Esophagus squamous epithelium (tissue), 5 donors: Measurements from ENCODE around the gene VPS16. TPM values are rescaled to one million over a fixed set of nuclear protein-coding genes. Genes with fewer than 3 reads are reported as not detected.

Experiments
- DNase-seq: peaks from one replicate; lab custom pipeline; 2025; lab: John Stamatoyannopoulos, UW
- H3K27ac ChIP-seq, 4 donors: fragments of 200-600 bp; sonication (generic); one replicate each; pipeline ENCODE4 v1.5.1; 2016 to 2019; ENCODE audit warnings: mild to moderate bottlenecking in 1 of 4
- H3K27me3 ChIP-seq, 4 donors: fragments of 200-600 bp; sonication (generic); 1 replicate in 3 of 4; 2 replicates in 1 of 4; pipeline versions ENCODE4 v1.5.1 to v1.6.0; 2017 to 2021; ENCODE audit warnings: antibody characterized with exemption in 1 of 4
- H3K36me3 ChIP-seq, 3 donors: fragments of 200-600 bp; sonication (generic); one replicate each; pipeline ENCODE4 v1.5.1; 2016 to 2019
- H3K4me1 ChIP-seq, 3 donors: fragments of 200-600 bp; sonication (generic); one replicate each; pipeline ENCODE4 v1.5.1; 2017 to 2019
- H3K4me3 ChIP-seq, 4 donors: fragments of 200-600 bp; sonication (generic); 1 replicate in 3 of 4; 2 replicates in 1 of 4; pipeline ENCODE4 v1.5.1; 2016 to 2019; ENCODE audit warnings: mild to moderate bottlenecking in 2 of 4, moderate library complexity in 1 of 4
- H3K9me3 ChIP-seq, 3 donors: fragments of 200-600 bp; sonication (generic); one replicate each; pipeline ENCODE4 v1.5.1; 2016 to 2019
- POLR2A ChIP-seq, 4 donors: fragments of 450-650 bp; IDR thresholded peaks; one replicate each; pipeline ENCODE4 v1.6.1; 2017; ENCODE audit warnings: antibody characterized with exemption in 4 of 4, mild to moderate bottlenecking in 4 of 4, moderate library complexity in 3 of 4
- WGBS, 2 donors: methylation state at CpG; one replicate each; pipeline ENCODE4 v1.1.5; 2018; 5-methylcytosine and 5-hydroxymethylcytosine counted together
- intact Hi-C: fragments of 100-400 bp; cut with DNase I; formaldehyde crosslinking; loops from one replicate; pipeline ENCODE4 v1.15.0; 2022
- total RNA-seq, 4 donors: library from RNA; depleted of rRNA; stranded (reverse); fragments of >200 nt; gene quantifications; one replicate each; pipeline ENCODE4 v1.1.0, GENCODE V29; 2016
- TF ChIP-seq, protein P1 (sequence below), 6 experiments: fragments of 450-650 bp in 4 of 6; fragments of 200-600 bp in 2 of 6; sonication (generic) in 2 of 6; IDR thresholded peaks; one replicate each; pipeline ENCODE4 v1.5.1; 2016 to 2019; ENCODE audit warnings: antibody characterized with exemption in 6 of 6, mild to moderate bottlenecking in 4 of 6, moderate library complexity in 4 of 6
- donor health status: DM: yes; HTN: yes; CAD: no.

The VPS16 gene
- total RNA-seq, 4 donors from 2014 or later, result 20.9 to 36.7 (median 28.5) TPM

DNA sequence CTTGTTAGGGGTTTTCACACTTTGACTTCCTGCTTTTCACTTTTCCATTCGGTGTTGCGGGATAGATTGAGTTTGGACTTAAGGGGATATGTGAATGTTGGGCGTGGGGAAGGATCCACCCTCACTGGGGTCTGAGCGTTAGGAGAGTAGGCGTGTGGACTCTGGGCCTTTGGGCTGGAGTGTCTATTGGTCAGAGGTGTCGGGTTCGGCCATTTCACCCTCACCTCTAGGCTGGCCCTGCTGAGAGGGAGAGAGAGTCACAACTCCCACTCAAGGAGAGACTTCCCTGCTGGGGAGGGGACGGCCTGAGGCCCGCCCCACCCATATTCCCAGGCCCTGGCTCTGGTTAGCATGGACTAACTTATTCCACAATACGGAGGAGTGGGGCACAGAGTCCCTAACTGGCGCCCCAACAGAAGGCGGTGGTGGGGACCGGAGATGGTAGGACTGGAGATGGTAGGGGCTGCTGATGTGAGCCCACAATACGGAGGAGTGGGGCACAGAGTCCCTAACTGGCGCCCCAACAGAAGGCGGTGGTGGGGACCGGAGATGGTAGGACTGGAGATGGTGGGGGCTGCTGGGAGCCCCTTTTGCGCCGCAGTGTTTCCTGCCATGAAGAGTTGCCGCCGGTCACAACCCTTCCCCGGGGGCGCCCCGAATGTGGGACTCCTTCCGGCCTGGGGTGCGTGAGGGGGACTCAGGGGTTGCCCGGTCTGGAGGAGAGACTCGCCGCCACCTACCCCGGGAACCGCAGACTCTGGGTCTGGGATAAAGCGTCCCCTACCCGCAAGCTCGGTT, 31.3 kb downstream of the VPS16 start:
- H3K27ac ChIP-seq, result peak overlapping the region in 2 of 4 donors; percentile 84 to 97
- no peak for DNase-seq
- intact Hi-C loops, result no loop called here

DNA sequence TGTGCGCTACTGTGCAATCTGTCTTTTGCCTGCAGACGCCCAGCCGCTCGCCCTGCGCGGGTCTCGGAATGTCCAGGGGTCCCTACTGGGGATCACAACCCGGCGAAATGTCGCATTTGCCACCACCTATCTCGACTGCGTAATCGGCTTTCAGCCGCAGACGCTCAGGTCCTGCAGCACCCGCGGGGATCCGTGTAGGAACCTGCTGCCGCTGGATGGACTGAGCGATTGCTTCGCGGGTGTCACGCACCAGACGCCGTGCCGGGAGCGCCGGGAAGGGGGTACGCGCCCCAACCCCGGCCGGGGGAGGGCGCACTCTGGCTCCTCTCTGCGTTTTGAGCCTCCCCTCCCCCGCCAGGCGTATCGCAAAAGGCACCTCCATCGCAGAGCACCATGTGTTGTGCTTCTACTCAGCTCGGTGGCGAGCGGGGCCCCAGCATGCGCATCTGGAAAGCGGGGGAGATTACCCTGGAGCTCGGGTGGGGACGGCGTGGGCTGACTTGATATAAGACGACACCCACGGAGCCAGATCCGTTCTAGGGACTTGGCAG, 32.0 kb downstream of the VPS16 start:
- Histone ChIP-seq H3K4me3 (peak overlapping the region; percentile 69 to 98 (median 86)), H3K4me1 (peaks cover 24 to 56% (median 29%) of the 10 kb centered on the region in 3 donors), H3K27ac (peak overlapping the region; percentile 84 to 97 (median 87)), H3K9me3 (no peaks in the 10 kb centered on the region), H3K27me3 (peaks cover 0 to 13% (median 0%) of the 10 kb centered on the region in 4 donors), H3K36me3 (no peaks in the 10 kb centered on the region)
- intact Hi-C loops, result no loop called here
- TF ChIP-seq POLR2A (IDR thresholded peaks at IDR 0.05), result no peak
- TF ChIP-seq, protein P1, sequence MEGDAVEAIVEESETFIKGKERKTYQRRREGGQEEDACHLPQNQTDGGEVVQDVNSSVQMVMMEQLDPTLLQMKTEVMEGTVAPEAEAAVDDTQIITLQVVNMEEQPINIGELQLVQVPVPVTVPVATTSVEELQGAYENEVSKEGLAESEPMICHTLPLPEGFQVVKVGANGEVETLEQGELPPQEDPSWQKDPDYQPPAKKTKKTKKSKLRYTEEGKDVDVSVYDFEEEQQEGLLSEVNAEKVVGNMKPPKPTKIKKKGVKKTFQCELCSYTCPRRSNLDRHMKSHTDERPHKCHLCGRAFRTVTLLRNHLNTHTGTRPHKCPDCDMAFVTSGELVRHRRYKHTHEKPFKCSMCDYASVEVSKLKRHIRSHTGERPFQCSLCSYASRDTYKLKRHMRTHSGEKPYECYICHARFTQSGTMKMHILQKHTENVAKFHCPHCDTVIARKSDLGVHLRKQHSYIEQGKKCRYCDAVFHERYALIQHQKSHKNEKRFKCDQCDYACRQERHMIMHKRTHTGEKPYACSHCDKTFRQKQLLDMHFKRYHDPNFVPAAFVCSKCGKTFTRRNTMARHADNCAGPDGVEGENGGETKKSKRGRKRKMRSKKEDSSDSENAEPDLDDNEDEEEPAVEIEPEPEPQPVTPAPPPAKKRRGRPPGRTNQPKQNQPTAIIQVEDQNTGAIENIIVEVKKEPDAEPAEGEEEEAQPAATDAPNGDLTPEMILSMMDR (IDR thresholded peaks at IDR 0.05), result peak in 4 of 6 experiments; percentile 4 to 32 (median 21)
- DNase-seq, result no peak
- 0% methylated on average over 4 to 7 of the region's 49 CpGs for WGBS, 2 donors

More for the DNA sequence above, 31.3 kb downstream of the VPS16 start:
- WGBS, 2 donors, result 55% methylated on average over 5 to 7 of the region's 34 CpGs
- H3K9me3 ChIP-seq, result no peaks in the 10 kb centered on the region
- H3K36me3 ChIP-seq, result peaks cover 0 to 2% (median 0%) of the 10 kb centered on the region in 3 donors
- no peak for TF ChIP-seq POLR2A (IDR thresholded peaks at IDR 0.05)
- TF ChIP-seq, protein P1 (IDR thresholded peaks at IDR 0.05), result no peak
- peaks cover 0 to 13% (median 0%) of the 10 kb centered on the region in 4 donors for H3K27me3 ChIP-seq
- H3K4me3 ChIP-seq, result peak overlapping the region; percentile 69 to 98 (median 86)
- H3K4me1 ChIP-seq, result peaks cover 24 to 62% (median 29%) of the 10 kb centered on the region in 3 donors

- Histone ChIP-seq H3K27me3 (peaks cover 0 to 13% (median 0%) of the 10 kb centered on the region in 4 donors), H3K27ac (peak within 1 kb of the TSS; percentile 84 to 97 (median 87)), H3K9me3 (no peaks in the 10 kb centered on the region), H3K36me3 (peaks cover 0 to 5% (median 0%) of the 10 kb centered on the region in 3 donors), H3K4me1 (peaks cover 24 to 55% (median 29%) of the 10 kb centered on the region in 3 donors), H3K4me3 (peak within 1 kb of the TSS; percentile 69 to 98 (median 86))
- intact Hi-C loops, result no loop called here
- TF ChIP-seq, protein P1 (IDR thresholded peaks at IDR 0.05), result peak in 1 of 6 experiments; percentile 2
- TF ChIP-seq POLR2A (IDR thresholded peaks at IDR 0.05), result peak in 3 of 4 donors; percentile 50 to 94 (median 76)
- WGBS, 2 donors, result 0% methylated on average over 1 to 15 of the region's 83 CpGs
- DNase-seq, result peak; percentile 64
These were observed 32.6 kb downstream of the VPS16 start, which contains the start of gene PTPRA for GRCh38 chr20:2873010-2873746. Gene PTPRA (plus strand): TSS chr20:2873481. CDS start chr20:2964278, 90,797 bp downstream.

DNA sequence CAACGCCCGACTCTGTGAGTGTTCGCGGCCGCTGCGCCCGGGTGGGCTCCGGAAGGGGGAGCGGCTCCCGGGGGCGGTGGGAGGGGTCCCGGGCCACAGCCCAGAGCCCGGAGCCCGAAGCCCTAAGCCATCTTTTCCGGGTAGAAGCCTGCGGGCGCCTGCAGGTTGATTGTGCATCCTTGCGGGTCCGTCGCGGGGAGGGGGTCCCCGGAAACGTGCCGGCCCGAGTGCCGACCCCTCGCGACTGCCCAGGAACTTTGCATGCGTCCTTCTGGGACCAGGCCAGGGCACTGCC, 33.1 kb downstream of the VPS16 start:
- no CpG with 5 or more reads among the region's 29 CpGs for WGBS, 2 donors
- no peak for DNase-seq
- H3K36me3 ChIP-seq, result peaks cover 0 to 6% (median 0%) of the 10 kb centered on the region in 3 donors
- H3K4me3 ChIP-seq, result peak overlapping the region; percentile 69 to 98 (median 86)
- no peaks in the 10 kb centered on the region for H3K9me3 ChIP-seq
- peaks cover 24 to 58% (median 31%) of the 10 kb centered on the region in 3 donors for H3K4me1 ChIP-seq
- intact Hi-C loops, result no loop called here
- peaks cover 0 to 13% (median 0%) of the 10 kb centered on the region in 4 donors for H3K27me3 ChIP-seq
- peak overlapping the region; percentile 84 to 97 (median 87) for H3K27ac ChIP-seq
- TF ChIP-seq POLR2A (IDR thresholded peaks at IDR 0.05), result no peak

- TF ChIP-seq, protein P1 (IDR thresholded peaks at IDR 0.05), result no peak
- no peak for TF ChIP-seq POLR2A (IDR thresholded peaks at IDR 0.05)
- 23 to 42% methylated on average over 7 of the region's 7 CpGs for WGBS, 2 donors
- peaks cover 0 to 13% (median 0%) of the 10 kb centered on the region in 4 donors for H3K27me3 ChIP-seq
- peaks cover 0 to 6% (median 0%) of the 10 kb centered on the region in 3 donors for H3K36me3 ChIP-seq
- H3K9me3 ChIP-seq, result no peaks in the 10 kb centered on the region
- DNase-seq, result no peak
- intact Hi-C loops, result no loop called here
- peak overlapping the region in 2 of 4 donors; percentile 84 to 97 for H3K27ac ChIP-seq
- H3K4me1 ChIP-seq, result peaks cover 30 to 65% (median 38%) of the 10 kb centered on the region in 3 donors
- peak overlapping the region; percentile 69 to 98 (median 86) for H3K4me3 ChIP-seq
These were observed 33.9 kb downstream of the VPS16 start for GRCh38 chr20:2874456-2874855.
